NCI-H146 treated with DMSO at 0.1 percent for 48 hours (cell line): ENCODE results near the gene WDR70.
"Not testable (repeated sequence)": the region's sequence is repeated elsewhere in the genome, so short reads cannot be mapped to it uniquely, and the experiment has no call there.

ENCODE experiments used
- DNase-seq: peaks from one replicate; lab custom pipeline; 2025; ENCODE audit not compliant: unreplicated experiment; lab: John Stamatoyannopoulos, UW

WDR70 gene

DNA sequence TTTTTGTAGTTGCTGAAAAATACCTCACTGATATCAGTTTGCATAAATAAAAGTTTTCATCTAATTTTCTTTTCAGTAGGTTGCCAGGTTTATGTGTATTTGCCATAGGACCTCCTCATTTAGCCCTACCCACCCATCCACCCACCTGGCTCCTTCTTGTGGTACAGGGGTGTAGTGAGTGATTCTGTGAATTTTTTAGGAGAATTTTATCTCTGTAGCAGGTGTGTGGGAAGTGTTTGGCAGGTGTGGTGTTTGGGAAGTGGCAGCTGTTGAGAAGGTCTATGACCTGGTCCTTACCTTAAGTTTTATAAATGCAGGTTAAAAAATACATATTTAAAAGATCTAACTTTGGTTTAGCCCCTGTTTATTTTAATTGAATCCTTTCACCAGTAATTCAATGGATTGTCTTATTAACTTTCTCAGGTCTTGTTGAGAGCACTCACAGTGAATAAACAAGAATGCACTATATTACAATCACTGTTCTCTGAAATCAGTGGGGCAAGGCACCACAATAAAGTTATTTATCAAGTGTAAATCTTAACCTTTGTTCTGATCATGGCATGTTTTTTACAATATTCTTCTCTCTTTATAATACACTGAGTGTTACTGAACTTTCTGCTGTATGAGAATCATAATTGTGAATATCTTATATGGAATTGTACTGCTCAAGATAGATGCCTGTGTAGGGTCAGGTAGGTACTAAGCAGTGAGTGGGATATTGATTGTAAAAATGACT lies 189.1 kb downstream of the WDR70 start:
- no peak for DNase-seq

DNA sequence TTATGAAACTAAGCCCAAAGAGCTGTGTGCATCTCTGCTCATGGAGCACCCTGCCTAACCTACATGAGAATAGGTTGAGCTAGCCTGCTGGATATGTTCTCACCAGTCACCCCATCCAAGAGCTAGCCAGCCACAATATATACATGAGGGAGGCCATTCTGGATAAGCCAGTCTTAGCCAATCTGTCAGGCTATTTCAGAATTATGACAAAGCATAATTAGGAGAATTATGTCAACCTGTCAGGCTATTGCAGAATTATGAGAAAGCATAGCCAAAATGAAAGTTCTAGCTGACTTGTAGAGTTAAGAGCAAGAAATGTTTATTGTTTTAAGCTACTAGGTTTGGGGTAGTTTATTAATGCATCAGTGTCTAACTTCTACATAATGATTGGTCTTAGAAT lies 189.8 kb downstream of the WDR70 start:
- no peak for DNase-seq

DNA sequence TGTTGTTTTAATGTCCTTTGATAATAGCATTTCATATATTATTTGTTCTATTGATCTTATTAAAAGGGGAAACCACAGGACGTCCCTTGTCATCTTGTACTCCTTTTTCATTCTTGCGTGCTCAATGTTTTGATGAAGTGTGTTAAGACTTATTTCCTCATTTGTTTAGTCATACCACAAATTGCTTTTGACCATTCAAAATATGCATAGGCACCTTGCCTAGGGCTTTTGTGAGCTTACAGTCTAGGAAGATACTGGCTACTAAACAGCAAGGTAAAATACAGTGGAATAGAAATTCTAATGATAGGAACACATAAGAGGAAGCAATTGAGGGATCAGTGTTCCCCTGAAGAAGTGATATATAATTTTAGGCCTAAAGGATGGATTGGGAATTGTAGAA lies 190.3 kb downstream of the WDR70 start:
- no peak for DNase-seq

- no peak for DNase-seq
Observed at GRCh38 chr5:37570597-37570996, 191.5 kb downstream of the WDR70 start.

GRCh38 chr5:37571985-37572384 lies 192.9 kb downstream of the WDR70 start:
- no peak for DNase-seq

DNA sequence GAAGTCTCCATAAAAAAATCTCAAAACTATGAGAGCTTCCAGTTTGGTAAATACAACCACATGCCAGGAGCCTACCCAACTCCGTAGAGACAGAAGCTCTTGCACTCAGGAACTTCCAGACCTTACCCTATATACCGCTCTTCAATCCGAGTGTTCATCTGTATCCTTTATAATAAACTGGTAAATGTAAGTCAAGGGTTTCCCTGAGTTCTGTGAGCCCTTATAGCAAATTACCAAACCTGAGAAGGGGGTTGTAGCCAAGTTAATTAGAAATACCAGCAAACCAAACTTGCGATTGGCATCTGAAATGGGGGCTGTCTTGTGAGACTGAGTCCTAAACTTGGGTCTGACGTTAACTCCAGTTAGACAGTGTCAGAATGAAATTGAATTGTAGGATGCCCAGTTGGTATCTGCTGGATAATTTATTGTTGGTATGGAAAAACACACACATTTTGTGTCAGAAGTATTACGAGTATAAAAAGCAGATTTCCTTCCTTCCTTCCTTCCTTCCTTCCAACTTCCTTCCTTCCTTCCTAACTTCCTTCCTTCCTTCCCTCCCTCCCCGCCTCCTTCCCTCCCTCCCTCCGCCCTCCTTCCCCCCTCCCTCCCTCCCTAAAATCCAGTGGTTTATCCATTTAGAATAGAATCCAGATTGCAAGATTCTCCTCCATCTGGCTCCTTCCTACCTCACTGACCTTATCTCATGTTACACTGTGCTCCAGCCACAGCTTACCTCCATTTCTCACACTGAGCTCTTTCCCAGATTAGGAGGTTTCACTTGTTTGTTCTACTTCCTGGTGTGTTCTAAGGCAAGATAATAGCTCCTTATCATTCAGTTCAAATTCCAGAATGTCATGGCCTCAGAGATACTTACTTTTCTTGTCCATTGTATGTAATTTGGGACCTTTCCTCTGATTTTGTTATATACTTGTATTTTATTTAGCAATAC lies 196.7 kb downstream of the WDR70 start:
- no peak for DNase-seq

DNA sequence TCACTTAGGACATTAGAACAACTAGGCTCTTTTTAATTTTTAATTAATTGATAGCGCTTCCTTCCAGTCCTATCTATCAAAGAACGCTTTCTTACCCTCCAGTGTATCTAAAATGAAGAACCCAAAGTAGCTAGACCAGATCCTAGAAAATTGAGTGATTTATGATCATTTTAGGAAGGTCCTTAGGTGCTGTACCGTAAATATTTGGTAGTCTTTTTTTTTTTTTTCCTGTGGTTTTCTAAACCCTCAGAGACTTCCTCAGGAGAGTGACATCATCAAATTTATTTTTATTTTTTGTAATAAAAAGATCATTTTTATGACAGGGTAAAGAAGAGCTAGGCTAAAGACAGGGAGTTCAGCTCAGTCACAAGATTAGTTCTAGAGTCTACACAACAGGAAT lies 197.4 kb downstream of the WDR70 start:
- DNase-seq: no peak

GRCh38 chr5:37578176-37578575 lies 199.1 kb downstream of the WDR70 start:
- DNase-seq: no peak

DNA sequence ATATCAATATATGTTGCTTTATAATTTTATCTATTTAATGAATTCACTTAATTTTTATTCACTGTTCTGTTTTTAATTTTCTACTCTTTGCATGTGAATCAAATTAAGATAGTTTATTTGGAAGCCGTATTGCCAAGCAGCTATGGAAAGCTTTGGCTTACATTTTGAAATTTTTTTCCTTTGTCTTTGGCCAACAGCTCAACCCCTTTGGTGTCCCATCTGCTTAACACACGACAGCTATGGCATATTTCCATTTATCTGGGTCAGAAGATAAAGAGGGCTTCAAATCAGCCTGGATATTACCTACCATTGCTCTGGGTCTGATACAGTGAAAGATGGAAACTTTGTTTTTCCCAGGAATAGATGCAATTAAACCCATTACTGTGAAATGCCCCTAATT lies 201.0 kb downstream of the WDR70 start:
- DNase-seq: no peak

GRCh38 chr5:37582202-37582601 lies 203.1 kb downstream of the WDR70 start:
- no peak for DNase-seq

- not testable (repeated sequence) for DNase-seq
Observed at GRCh38 chr5:37593292-37593691, 214.2 kb downstream of the WDR70 start.

DNA sequence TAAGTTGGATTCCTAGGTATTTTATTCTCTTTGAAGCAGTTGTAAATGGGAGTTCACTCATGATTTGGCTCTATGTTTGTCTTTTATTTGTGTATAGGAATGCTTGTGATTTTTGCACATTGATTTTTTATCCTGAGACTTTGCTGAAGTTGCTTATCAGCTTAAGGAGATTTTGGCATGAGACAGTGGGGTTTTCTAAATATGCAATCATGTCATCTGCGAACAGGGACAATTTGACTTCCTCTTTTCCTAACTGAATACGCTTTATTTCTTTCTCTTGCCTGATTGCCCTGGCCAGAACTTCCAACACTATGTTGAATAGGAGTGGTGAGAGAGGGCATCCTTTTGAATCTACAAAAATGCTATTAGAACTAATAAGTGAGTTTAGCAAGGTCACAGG lies 215.7 kb downstream of the WDR70 start:
- DNase-seq: not testable (repeated sequence)

- DNase-seq: no peak
Observed at GRCh38 chr5:37598733-37599132, 219.6 kb downstream of the WDR70 start.

GRCh38 chr5:37601163-37601562 lies 222.0 kb downstream of the WDR70 start:
- DNase-seq: no peak

- DNase-seq: no peak
Observed at GRCh38 chr5:37603072-37603471, 224.0 kb downstream of the WDR70 start.

GRCh38 chr5:37604290-37604689 lies 225.2 kb downstream of the WDR70 start:
- no peak for DNase-seq

- no peak for DNase-seq
Observed at GRCh38 chr5:37606148-37606547, 227.0 kb downstream of the WDR70 start.

GRCh38 chr5:37606632-37607248 lies 227.6 kb downstream of the WDR70 start:
- DNase-seq: no peak

DNA sequence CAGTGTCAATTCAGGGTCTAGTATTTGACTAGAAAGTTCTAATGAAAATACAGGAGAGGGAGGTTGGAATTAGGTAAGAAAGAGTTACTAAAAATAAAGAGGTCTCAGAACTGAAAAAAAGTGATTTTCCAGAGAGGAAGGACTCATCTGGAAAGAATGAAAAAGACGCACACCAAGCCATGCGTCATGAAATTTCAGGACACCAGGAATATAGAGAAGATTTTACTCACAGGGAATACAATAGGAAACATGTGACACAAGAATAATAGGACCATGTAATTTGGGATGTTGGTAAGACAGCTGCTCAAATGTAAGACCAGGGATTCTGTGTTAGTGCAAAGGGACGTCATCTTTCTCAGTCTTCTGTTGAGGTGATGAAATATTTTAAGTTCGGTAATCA lies 236.1 kb downstream of the WDR70 start:
- no peak for DNase-seq

GRCh38 chr5:37619353-37619752 lies 240.2 kb downstream of the WDR70 start:
- DNase-seq: no peak

GRCh38 chr5:37622354-37622753 lies 243.2 kb downstream of the WDR70 start:
- not testable (repeated sequence) for DNase-seq

DNA sequence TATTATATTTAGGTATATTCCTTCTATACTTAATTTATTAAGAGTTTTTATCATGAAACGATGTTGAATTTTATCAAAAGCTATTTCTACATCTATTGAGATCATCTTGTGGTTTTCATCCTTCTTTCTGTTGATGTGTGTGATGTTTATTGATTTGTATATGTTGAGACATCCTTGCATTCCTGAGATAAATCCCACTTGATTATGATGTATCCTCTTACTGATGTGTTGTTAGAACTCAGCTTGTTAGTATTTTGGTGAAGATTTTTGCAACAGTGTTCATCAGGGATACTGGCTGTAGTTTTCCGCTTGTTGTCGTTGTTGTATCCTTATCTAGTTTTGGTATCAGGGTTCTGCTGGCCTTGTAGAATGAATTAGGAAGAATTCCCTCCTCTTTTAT lies 247.1 kb downstream of the WDR70 start:
- DNase-seq: no peak
